ENCODE measurements around the gene AP2A1.

AP2A1 gene

DNA sequence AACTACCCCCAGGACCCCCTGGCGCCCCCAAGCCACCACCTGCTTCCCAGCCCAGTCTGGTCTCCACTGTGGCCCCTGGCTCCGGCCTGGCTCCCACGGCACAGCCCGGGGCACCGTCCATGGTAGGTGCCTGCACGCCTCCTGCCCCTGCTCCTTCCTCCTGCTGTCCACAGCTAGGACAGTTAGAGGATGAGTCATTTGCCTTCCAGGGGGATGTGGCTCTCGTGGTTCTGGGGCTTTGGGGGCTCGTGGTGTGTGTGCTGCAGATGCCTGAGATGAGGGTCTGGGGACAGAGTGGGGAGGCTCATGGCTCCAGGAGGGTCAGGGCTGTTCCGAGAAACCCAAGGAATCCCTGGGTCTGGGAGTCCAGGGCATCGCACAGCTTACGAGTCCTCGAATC lies 64.0 kb downstream of the AP2A1 start:
- no peak for TF ChIP-seq FOXP2 (optimal IDR thresholded peaks at IDR 0.05; ENCODE audit: borderline replicate concordance, extremely low read depth, extremely low read length, insufficient read depth)
- TF ChIP-seq, protein P1, sequence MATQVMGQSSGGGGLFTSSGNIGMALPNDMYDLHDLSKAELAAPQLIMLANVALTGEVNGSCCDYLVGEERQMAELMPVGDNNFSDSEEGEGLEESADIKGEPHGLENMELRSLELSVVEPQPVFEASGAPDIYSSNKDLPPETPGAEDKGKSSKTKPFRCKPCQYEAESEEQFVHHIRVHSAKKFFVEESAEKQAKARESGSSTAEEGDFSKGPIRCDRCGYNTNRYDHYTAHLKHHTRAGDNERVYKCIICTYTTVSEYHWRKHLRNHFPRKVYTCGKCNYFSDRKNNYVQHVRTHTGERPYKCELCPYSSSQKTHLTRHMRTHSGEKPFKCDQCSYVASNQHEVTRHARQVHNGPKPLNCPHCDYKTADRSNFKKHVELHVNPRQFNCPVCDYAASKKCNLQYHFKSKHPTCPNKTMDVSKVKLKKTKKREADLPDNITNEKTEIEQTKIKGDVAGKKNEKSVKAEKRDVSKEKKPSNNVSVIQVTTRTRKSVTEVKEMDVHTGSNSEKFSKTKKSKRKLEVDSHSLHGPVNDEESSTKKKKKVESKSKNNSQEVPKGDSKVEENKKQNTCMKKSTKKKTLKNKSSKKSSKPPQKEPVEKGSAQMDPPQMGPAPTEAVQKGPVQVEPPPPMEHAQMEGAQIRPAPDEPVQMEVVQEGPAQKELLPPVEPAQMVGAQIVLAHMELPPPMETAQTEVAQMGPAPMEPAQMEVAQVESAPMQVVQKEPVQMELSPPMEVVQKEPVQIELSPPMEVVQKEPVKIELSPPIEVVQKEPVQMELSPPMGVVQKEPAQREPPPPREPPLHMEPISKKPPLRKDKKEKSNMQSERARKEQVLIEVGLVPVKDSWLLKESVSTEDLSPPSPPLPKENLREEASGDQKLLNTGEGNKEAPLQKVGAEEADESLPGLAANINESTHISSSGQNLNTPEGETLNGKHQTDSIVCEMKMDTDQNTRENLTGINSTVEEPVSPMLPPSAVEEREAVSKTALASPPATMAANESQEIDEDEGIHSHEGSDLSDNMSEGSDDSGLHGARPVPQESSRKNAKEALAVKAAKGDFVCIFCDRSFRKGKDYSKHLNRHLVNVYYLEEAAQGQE (IDR thresholded peaks at IDR 0.05; ENCODE audit: insufficient read depth in 1 of 2, low read depth in 2 of 2, low read length in 2 of 2): no peak
- no peak for TF ChIP-seq TAF1 (IDR thresholded peaks at IDR 0.05; ENCODE audit: borderline replicate concordance, insufficient read depth, low read length)
- TF ChIP-seq SIN3A (IDR thresholded peaks at IDR 0.05; ENCODE audit: borderline replicate concordance, insufficient read depth, low read length): no peak
- no peak for TF ChIP-seq POLR2AphosphoS5 (IDR thresholded peaks at IDR 0.05; ENCODE audit: low read depth, low read length)

DNA sequence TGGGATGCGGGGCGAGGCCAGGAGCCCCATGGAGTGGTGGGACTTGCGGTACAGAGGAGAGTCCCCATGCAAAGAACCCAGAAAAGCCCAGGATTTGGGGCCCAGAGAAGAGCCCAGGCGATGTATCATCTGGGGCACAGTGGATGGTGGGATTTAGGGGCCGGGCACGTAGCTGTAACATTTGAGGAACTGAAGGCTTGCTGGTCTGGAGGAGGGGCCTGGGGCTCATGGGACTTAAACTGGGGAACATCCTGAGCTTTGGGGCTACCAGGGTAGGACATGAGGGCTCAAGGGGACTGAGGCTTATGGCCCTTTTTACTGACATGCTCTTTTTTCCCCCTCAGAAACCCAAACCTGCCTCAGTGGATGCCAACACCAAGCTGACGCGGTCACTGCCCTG lies 64.8 kb downstream of the AP2A1 start:
- TF ChIP-seq POLR2AphosphoS5 (IDR thresholded peaks at IDR 0.05; ENCODE audit: low read depth, low read length) (no peak), TAF1 (IDR thresholded peaks at IDR 0.05; ENCODE audit: borderline replicate concordance, insufficient read depth, low read length) (no peak), FOXP2 (optimal IDR thresholded peaks at IDR 0.05; ENCODE audit: borderline replicate concordance, extremely low read depth, extremely low read length, insufficient read depth) (no peak), SIN3A (IDR thresholded peaks at IDR 0.05; ENCODE audit: borderline replicate concordance, insufficient read depth, low read length) (no peak)
- TF ChIP-seq, protein P1 (IDR thresholded peaks at IDR 0.05; ENCODE audit: insufficient read depth in 1 of 2, low read depth in 2 of 2, low read length in 2 of 2): no peak

DNA sequence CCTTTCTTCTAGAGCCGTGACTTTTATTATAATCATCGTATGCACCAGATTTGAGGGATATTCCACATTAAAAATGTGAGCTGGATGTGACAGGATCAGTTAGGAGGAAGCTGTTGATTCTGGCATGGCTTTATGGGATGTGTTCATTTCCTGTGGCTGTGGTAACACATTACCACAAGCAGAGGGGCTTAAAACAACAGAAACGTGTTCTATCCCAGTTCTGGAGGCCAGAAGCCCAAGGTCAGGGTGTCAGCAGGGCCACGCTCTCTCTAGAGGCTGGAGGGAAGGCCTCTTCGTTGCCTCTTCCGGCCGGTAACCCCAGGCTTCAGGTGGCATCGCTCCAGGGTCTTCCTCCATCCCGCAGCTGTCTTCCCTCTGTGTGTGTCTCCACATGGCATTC lies 65.8 kb downstream of the AP2A1 start:
- TF ChIP-seq POLR2AphosphoS5 (IDR thresholded peaks at IDR 0.05; ENCODE audit: low read depth, low read length) (no peak), FOXP2 (optimal IDR thresholded peaks at IDR 0.05; ENCODE audit: borderline replicate concordance, extremely low read depth, extremely low read length, insufficient read depth) (no peak), SIN3A (IDR thresholded peaks at IDR 0.05; ENCODE audit: borderline replicate concordance, insufficient read depth, low read length) (no peak), TAF1 (IDR thresholded peaks at IDR 0.05; ENCODE audit: borderline replicate concordance, insufficient read depth, low read length) (no peak)
- TF ChIP-seq, protein P1 (IDR thresholded peaks at IDR 0.05; ENCODE audit: insufficient read depth in 1 of 2, low read depth in 2 of 2, low read length in 2 of 2): no peak

DNA sequence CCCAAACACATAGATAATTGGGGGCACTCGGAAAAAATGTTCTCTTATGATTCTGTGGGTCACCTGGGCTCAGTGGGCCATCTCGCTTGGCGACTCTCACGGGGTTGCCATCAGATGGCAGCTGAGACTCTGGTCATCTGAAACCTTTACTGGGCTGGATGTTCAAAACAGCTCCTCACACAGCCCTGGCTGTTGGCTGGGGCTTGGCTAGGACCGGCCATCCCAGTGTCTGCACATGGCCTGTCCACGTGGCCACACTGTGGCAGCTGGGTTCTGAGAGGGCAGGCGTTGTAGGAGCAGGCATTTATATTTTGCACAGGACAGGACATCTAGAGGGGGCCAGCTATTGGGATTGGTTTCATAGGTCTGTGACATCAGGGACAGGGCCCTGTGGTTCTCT lies 66.8 kb downstream of the AP2A1 start:
- no peak for TF ChIP-seq TAF1 (IDR thresholded peaks at IDR 0.05; ENCODE audit: borderline replicate concordance, insufficient read depth, low read length)
- TF ChIP-seq, protein P1 (IDR thresholded peaks at IDR 0.05; ENCODE audit: insufficient read depth in 1 of 2, low read depth in 2 of 2, low read length in 2 of 2): no peak
- TF ChIP-seq FOXP2 (optimal IDR thresholded peaks at IDR 0.05; ENCODE audit: borderline replicate concordance, extremely low read depth, extremely low read length, insufficient read depth): no peak
- TF ChIP-seq POLR2AphosphoS5 (IDR thresholded peaks at IDR 0.05; ENCODE audit: low read depth, low read length): no peak
- no peak for TF ChIP-seq SIN3A (IDR thresholded peaks at IDR 0.05; ENCODE audit: borderline replicate concordance, insufficient read depth, low read length)

DNA sequence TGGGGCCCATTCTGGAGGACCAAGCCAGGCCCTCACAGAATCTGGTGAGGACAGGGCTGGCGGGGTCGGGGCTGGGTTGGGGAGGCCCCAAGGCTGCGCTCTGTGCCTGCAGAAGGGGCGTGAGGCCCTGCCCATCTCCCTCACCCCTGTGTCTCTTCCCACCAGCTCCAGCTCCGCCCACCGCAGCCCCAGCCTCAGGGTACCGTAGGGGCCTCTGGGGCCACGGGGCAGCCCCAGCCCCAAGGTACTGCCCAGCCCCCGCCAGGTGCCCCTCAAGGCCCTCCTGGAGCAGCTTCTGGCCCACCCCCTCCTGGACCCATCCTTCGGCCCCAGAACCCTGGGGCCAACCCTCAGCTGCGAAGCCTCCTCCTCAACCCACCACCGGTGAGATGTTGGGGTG lies 68.8 kb downstream of the AP2A1 start:
- TF ChIP-seq, protein P1 (IDR thresholded peaks at IDR 0.05; ENCODE audit: insufficient read depth in 1 of 2, low read depth in 2 of 2, low read length in 2 of 2): no peak
- TF ChIP-seq POLR2AphosphoS5 (IDR thresholded peaks at IDR 0.05; ENCODE audit: low read depth, low read length): no peak
- TF ChIP-seq TAF1 (IDR thresholded peaks at IDR 0.05; ENCODE audit: borderline replicate concordance, insufficient read depth, low read length): no peak
- no peak for TF ChIP-seq SIN3A (IDR thresholded peaks at IDR 0.05; ENCODE audit: borderline replicate concordance, insufficient read depth, low read length)
- TF ChIP-seq FOXP2 (optimal IDR thresholded peaks at IDR 0.05; ENCODE audit: borderline replicate concordance, extremely low read depth, extremely low read length, insufficient read depth): no peak

Data from PFSK-1 (cell line).